DOHH2 (cell line): ENCODE data around the gene CCDC116.

Source experiments
- H3F3A ChIP-seq: fragments of 200-600 bp; sonication (generic), shearing (Covaris generic); 2 replicates; pipeline ENCODE4 v1.6.0; 2016; ENCODE audit warnings: antibody characterized with exemption, mild to moderate bottlenecking; ENCODE audit not compliant: control insufficient read depth, insufficient read depth
- H3K27ac ChIP-seq: fragments of 200-600 bp; sonication (generic); 2 replicates; pipeline ENCODE4 v1.5.1; 2014; ENCODE audit warnings: low read depth, mild to moderate bottlenecking, low read length, moderate library complexity
- H3K27me3 ChIP-seq: fragments of 200-600 bp; sonication (generic); 2 replicates; pipeline ENCODE4 v1.6.1; 2014; ENCODE audit warnings: mild to moderate bottlenecking, low read length, mixed read lengths; ENCODE audit not compliant: control insufficient read depth
- H3K36me3 ChIP-seq: fragments of 200-600 bp; sonication (generic); 2 replicates; pipeline ENCODE4 v1.6.1; 2014; ENCODE audit warnings: mild to moderate bottlenecking, low read length, moderate library complexity, mixed read lengths; ENCODE audit not compliant: control insufficient read depth
- H3K4me1 ChIP-seq: fragments of 200-600 bp; sonication (generic); 2 replicates; pipeline ENCODE4 v1.6.1; 2014; ENCODE audit warnings: mild to moderate bottlenecking, low read length, mixed read lengths; ENCODE audit not compliant: control insufficient read depth
- H3K4me2 ChIP-seq: fragments of 200-600 bp; sonication (generic); 2 replicates; pipeline ENCODE4 v1.6.0; 2014; ENCODE audit warnings: mild to moderate bottlenecking, low read length, moderate library complexity
- H3K4me3 ChIP-seq: fragments of 200-600 bp; sonication (generic); 2 replicates; pipeline ENCODE4 v1.5.1; 2014; ENCODE audit warnings: mild to moderate bottlenecking, low read length, mixed read lengths
- H3K79me2 ChIP-seq: fragments of 200-600 bp; sonication (generic); 2 replicates; pipeline ENCODE4 v1.6.1; 2014; ENCODE audit warnings: mild to moderate bottlenecking, low read length, mixed read lengths; ENCODE audit not compliant: control insufficient read depth
- H3K9me2 ChIP-seq: fragments of 200-600 bp; sonication (generic); replicated peaks from 2 replicates; pipeline ENCODE4 v1.6.1; 2014; ENCODE audit warnings: mild to moderate bottlenecking, low read length, mixed read lengths; ENCODE audit not compliant: control insufficient read depth
- H3K9me3 ChIP-seq: fragments of 200-600 bp; sonication (generic); 2 replicates; pipeline ENCODE4 v1.6.1; 2014; ENCODE audit warnings: antibody characterized with exemption, low read length, mixed read lengths; ENCODE audit not compliant: control insufficient read depth, insufficient read depth
- H4K20me1 ChIP-seq: fragments of 200-600 bp; sonication (generic); 2 replicates; pipeline ENCODE4 v1.6.0; 2014; ENCODE audit warnings: low read depth, mild to moderate bottlenecking, antibody characterized with exemption, low read length, moderate library complexity; ENCODE audit not compliant: control insufficient read depth, insufficient read depth
- CTCF ChIP-seq: fragments of 200-600 bp; sonication (generic); IDR thresholded peaks from one replicate; pipeline ENCODE4 v1.5.1; 2014; ENCODE audit warnings: antibody characterized with exemption, mild to moderate bottlenecking, low read depth, low read length; ENCODE audit not compliant: poor library complexity, severe bottlenecking
- EZH2phosphoT487 ChIP-seq: fragments of 200-600 bp; sonication (generic); IDR thresholded peaks from 2 replicates; pipeline ENCODE4 v1.6.1; 2017; ENCODE audit warnings: borderline replicate concordance, mild to moderate bottlenecking, antibody characterized with exemption, low read length, moderate library complexity, mixed read lengths

Gene CCDC116

DNA sequence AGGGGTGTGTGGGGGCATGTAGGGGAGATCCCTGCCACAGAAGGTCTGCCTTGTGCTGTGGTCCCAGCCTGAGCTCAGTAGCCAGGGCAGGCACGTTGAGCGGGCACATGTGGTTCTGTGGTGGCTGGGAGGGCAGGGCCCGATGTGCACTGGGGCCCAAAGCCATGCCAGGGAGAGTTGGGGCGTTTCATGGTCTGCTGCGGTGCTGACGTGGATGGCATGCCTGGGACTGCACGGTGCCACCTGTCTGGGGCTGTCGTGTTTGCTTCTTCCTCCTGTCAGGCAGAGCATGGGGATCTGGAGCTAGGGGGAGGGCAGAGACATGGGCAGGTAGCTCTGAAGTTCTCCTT is 52.6 kb downstream of the CCDC116 start:
- H3K4me1 ChIP-seq = no peaks in the 10 kb centered on the region
- H3F3A ChIP-seq = no peaks in the 10 kb centered on the region
- H3K27ac ChIP-seq = no peak overlapping the region
- no peaks in the 10 kb centered on the region for H3K9me2 ChIP-seq
- TF ChIP-seq EZH2phosphoT487 (no peak), CTCF (no peak)
- peaks cover 67% of the 10 kb centered on the region for H3K36me3 ChIP-seq
- no peaks in the 10 kb centered on the region for H3K27me3 ChIP-seq
- no peaks in the 10 kb centered on the region for H3K9me3 ChIP-seq
- H4K20me1 ChIP-seq = no peaks in the 10 kb centered on the region
- no peaks in the 10 kb centered on the region for H3K79me2 ChIP-seq
- H3K4me3 ChIP-seq = no peak overlapping the region
- no peak overlapping the region for H3K4me2 ChIP-seq

DNA sequence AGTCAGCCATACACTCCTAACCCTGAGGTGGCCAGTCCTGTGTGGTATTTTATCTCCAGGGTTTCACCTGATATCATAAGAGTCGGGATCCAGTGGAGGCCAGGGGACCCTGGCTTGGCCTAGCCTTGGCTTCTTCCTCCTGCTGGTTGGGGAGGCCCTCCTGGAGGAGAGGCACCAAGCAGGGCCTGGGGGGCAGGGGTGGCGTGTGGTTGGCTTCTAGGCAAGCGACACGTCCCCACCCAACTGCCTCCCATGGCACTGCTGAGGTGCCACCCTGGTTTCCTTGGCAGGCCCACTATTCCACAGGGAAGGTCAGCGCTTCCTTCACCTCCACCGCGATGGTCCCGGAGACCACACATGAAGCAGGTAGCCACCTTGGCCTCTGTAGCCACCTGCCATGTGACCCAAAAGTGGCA is 53.6 kb downstream of the CCDC116 start:
- H3K9me2 ChIP-seq = no peaks in the 10 kb centered on the region
- no peaks in the 10 kb centered on the region for H3F3A ChIP-seq
- H3K4me3 ChIP-seq = no peak overlapping the region
- H3K4me1 ChIP-seq = no peaks in the 10 kb centered on the region
- TF ChIP-seq CTCF (no peak), EZH2phosphoT487 (no peak)
- H3K27ac ChIP-seq = no peak overlapping the region
- H3K79me2 ChIP-seq = no peaks in the 10 kb centered on the region
- no peaks in the 10 kb centered on the region for H3K27me3 ChIP-seq
- no peak overlapping the region for H3K4me2 ChIP-seq
- peaks cover 70% of the 10 kb centered on the region for H3K36me3 ChIP-seq
- H4K20me1 ChIP-seq = no peaks in the 10 kb centered on the region
- H3K9me3 ChIP-seq = no peaks in the 10 kb centered on the region
